ENCODE results near the gene HTR1E.
"Not testable (repeated sequence)": the region's sequence is repeated elsewhere in the genome, so short reads cannot be mapped to it uniquely, and the experiment has no call there.

Gene HTR1E

GRCh38 chr6:86937219-86938079 lies at the start of gene HTR1E:
HTR1E (plus strand) TSS chr6:86937528; CDS start chr6:87015335, 77,807 bp downstream.
- no peak for DNase-seq (ENCODE audit: low read depth in 3 of 3, low spot score in 1 of 3)

- DNase-seq (ENCODE audit: low read depth in 3 of 3, low spot score in 1 of 3): no peak
These were observed 49.0 kb upstream of the HTR1E start for GRCh38 chr6:86888301-86888700.

- not testable (repeated sequence) for DNase-seq (ENCODE audit: low read depth in 3 of 3, low spot score in 1 of 3)
These were observed 40.1 kb upstream of the HTR1E start for GRCh38 chr6:86897265-86897664.

GRCh38 chr6:86913795-86914194 lies 23.5 kb upstream of the HTR1E start:
- no peak for DNase-seq (ENCODE audit: low read depth in 3 of 3, low spot score in 1 of 3)

GRCh38 chr6:86916393-86916792 lies 20.9 kb upstream of the HTR1E start:
- no peak for DNase-seq (ENCODE audit: low read depth in 3 of 3, low spot score in 1 of 3)

GRCh38 chr6:86927138-86927537 lies 10.2 kb upstream of the HTR1E start:
- DNase-seq (ENCODE audit: low read depth in 3 of 3, low spot score in 1 of 3): not testable (repeated sequence)

- DNase-seq (ENCODE audit: low read depth in 3 of 3, low spot score in 1 of 3): not testable (repeated sequence)
These were observed 9.5 kb upstream of the HTR1E start for GRCh38 chr6:86927859-86928258.

GRCh38 chr6:86934365-86934764 lies 3.0 kb upstream of the HTR1E start:
- DNase-seq (ENCODE audit: low read depth in 3 of 3, low spot score in 1 of 3): no peak

- DNase-seq (ENCODE audit: low read depth in 3 of 3, low spot score in 1 of 3): no peak
These were observed 502 bp upstream of the HTR1E start for GRCh38 chr6:86936834-86937218.

- no peak for DNase-seq (ENCODE audit: low read depth in 3 of 3, low spot score in 1 of 3)
These were observed 1.5 kb downstream of the HTR1E start for GRCh38 chr6:86938814-86939213.

- DNase-seq (ENCODE audit: low read depth in 3 of 3, low spot score in 1 of 3): no peak
These were observed 4.1 kb downstream of the HTR1E start for GRCh38 chr6:86941461-86941860.

GRCh38 chr6:86942769-86943516 lies 5.6 kb downstream of the HTR1E start:
- DNase-seq (ENCODE audit: low read depth in 3 of 3, low spot score in 1 of 3): no peak

GRCh38 chr6:86943819-86944407 lies 6.6 kb downstream of the HTR1E start:
- no peak for DNase-seq (ENCODE audit: low read depth in 3 of 3, low spot score in 1 of 3)

- no peak for DNase-seq (ENCODE audit: low read depth in 3 of 3, low spot score in 1 of 3)
These were observed 12.4 kb downstream of the HTR1E start for GRCh38 chr6:86949771-86950170.

- no peak for DNase-seq (ENCODE audit: low read depth in 3 of 3, low spot score in 1 of 3)
These were observed 15.7 kb downstream of the HTR1E start for GRCh38 chr6:86952991-86953390.

GRCh38 chr6:86959656-86960055 lies 22.3 kb downstream of the HTR1E start:
- DNase-seq (ENCODE audit: low read depth in 3 of 3, low spot score in 1 of 3): no peak

- no peak for DNase-seq (ENCODE audit: low read depth in 3 of 3, low spot score in 1 of 3)
These were observed 24.3 kb downstream of the HTR1E start for GRCh38 chr6:86961455-86962200.

GRCh38 chr6:86963352-86963751 lies 26.0 kb downstream of the HTR1E start:
- DNase-seq (ENCODE audit: low read depth in 3 of 3, low spot score in 1 of 3): no peak

- no peak for DNase-seq (ENCODE audit: low read depth in 3 of 3, low spot score in 1 of 3)
These were observed 26.8 kb downstream of the HTR1E start for GRCh38 chr6:86964029-86964579.

GRCh38 chr6:86966271-86966670 lies 28.9 kb downstream of the HTR1E start:
- DNase-seq (ENCODE audit: low read depth in 3 of 3, low spot score in 1 of 3): no peak

GRCh38 chr6:86969573-86969972 lies 32.2 kb downstream of the HTR1E start:
- no peak for DNase-seq (ENCODE audit: low read depth in 3 of 3, low spot score in 1 of 3)
